Smooth muscle cell (in vitro differentiated cells): Measurements from ENCODE around the gene TULP4. TPM values are rescaled to one million over a fixed set of nuclear protein-coding genes. Genes with fewer than 3 reads are reported as not detected.

Source experiments
- DNase-seq: peaks from one replicate; lab custom pipeline; 2025; ENCODE audit not compliant: unreplicated experiment; lab: John Stamatoyannopoulos, UW
- H2AFZ ChIP-seq: fragments of 200-600 bp; sonication (generic); 2 replicates; pipeline ENCODE4 v1.6.0; 2016; ENCODE audit warnings: antibody characterized with exemption, low read depth, mild to moderate bottlenecking
- H3F3A ChIP-seq: fragments of 200-600 bp; sonication (generic); 2 replicates; pipeline ENCODE4 v1.6.0; 2017; ENCODE audit warnings: antibody characterized with exemption, low read depth
- H3K27ac ChIP-seq: fragments of 200-600 bp; sonication (generic); 2 replicates; pipeline ENCODE4 v1.5.1; 2016; ENCODE audit warnings: low read depth, mild to moderate bottlenecking
- H3K27me3 ChIP-seq: fragments of 200-600 bp; sonication (generic); 2 replicates; pipeline ENCODE4 v1.6.1; 2016; ENCODE audit warnings: low read depth, mild to moderate bottlenecking
- H3K36me3 ChIP-seq: fragments of 200-600 bp; sonication (generic); 2 replicates; pipeline ENCODE4 v1.5.1; 2016; ENCODE audit warnings: low read depth
- H3K4me1 ChIP-seq: fragments of 200-600 bp; sonication (generic); 2 replicates; pipeline ENCODE4 v1.5.1; 2016; ENCODE audit warnings: low read depth
- H3K4me2 ChIP-seq: fragments of 200-600 bp; sonication (generic); 2 replicates; pipeline ENCODE4 v1.6.0; 2016; ENCODE audit warnings: mild to moderate bottlenecking
- H3K4me3 ChIP-seq: fragments of 200-600 bp; sonication (generic); 2 replicates; pipeline ENCODE4 v1.5.1; 2016; ENCODE audit warnings: mild to moderate bottlenecking
- H3K79me2 ChIP-seq: fragments of 200-600 bp; sonication (generic); 2 replicates; pipeline ENCODE4 v1.6.0; 2016; ENCODE audit warnings: low read depth, mild to moderate bottlenecking
- H3K9ac ChIP-seq: fragments of 200-600 bp; sonication (generic); 2 replicates; pipeline ENCODE4 v1.6.0; 2016; ENCODE audit warnings: low read depth
- H3K9me3 ChIP-seq: fragments of 200-600 bp; sonication (generic); replicated peaks from 2 replicates; pipeline ENCODE4 v1.5.1; 2016; ENCODE audit warnings: low read depth
- H4K20me1 ChIP-seq: fragments of 200-600 bp; sonication (generic); 2 replicates; pipeline ENCODE4 v1.6.0; 2016; ENCODE audit warnings: low read depth
- WGBS: methylation state at CpG from one replicate; pipeline ENCODE4 v1.1.7; 2016; ENCODE audit warnings: low lambda C conversion rate; 5-methylcytosine and 5-hydroxymethylcytosine counted together
- polyA plus RNA-seq: library from polyadenylated mRNA; unstranded; fragments of >200 nt; fragmentation: Nextera tagmentation; extraction: Ambion mirVana; gene quantifications from 2 replicates; pipeline ENCODE4 v1.2.1, GENCODE V29; 2016
- total RNA-seq: library from RNA; depleted of rRNA; stranded (reverse); fragments of >200 nt; gene quantifications from 2 replicates; pipeline ENCODE4 v1.2.3, GENCODE V29; 2014
- TF ChIP-seq, protein P1 (sequence below): fragments of 200-600 bp; sonication (generic); IDR thresholded peaks from 2 replicates; pipeline ENCODE4 v1.5.1; 2017; ENCODE audit warnings: borderline replicate concordance, mild to moderate bottlenecking, antibody characterized with exemption; ENCODE audit not compliant: insufficient read depth, poor library complexity, severe bottlenecking

The TULP4 gene
- total and polyA plus RNA-seq, 2 experiments from 2014 or later: 16.1 to 85.0 TPM

DNA sequence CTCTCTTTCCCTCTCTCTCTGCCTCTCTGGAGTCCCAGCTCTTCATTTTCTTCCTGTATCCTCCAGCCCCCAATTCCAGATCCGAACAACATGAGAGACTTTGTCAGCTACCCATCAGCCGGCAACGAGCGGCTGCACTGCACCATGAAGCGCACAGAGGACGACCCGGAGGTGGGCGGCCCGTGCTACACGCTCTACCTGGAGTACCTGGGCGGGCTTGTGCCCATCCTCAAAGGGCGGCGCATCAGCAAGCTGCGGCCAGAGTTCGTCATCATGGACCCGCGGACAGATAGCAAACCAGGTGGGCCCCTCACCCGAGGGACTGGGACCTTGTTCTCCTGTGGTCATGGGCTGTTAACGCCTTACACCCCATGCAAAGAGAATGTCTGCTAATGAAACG, 168.7 kb downstream of the TULP4 start:
- peaks cover 9% of the 10 kb centered on the region for H3F3A ChIP-seq
- peak overlapping the region; percentile 84 for H3K27ac ChIP-seq
- H3K4me3 ChIP-seq: no peak overlapping the region
- H3K36me3 ChIP-seq: no peaks in the 10 kb centered on the region
- H3K27me3 ChIP-seq: no peaks in the 10 kb centered on the region
- 97% methylated on average over 20 of the region's 20 CpGs for WGBS
- H3K9me3 ChIP-seq: no peaks in the 10 kb centered on the region
- no peaks in the 10 kb centered on the region for H3K4me1 ChIP-seq
- H3K4me2 ChIP-seq: no peak overlapping the region
- no peaks in the 10 kb centered on the region for H4K20me1 ChIP-seq
- no peak overlapping the region for H2AFZ ChIP-seq
- no peak for DNase-seq
- no peak overlapping the region for H3K9ac ChIP-seq
- TF ChIP-seq, protein P1, sequence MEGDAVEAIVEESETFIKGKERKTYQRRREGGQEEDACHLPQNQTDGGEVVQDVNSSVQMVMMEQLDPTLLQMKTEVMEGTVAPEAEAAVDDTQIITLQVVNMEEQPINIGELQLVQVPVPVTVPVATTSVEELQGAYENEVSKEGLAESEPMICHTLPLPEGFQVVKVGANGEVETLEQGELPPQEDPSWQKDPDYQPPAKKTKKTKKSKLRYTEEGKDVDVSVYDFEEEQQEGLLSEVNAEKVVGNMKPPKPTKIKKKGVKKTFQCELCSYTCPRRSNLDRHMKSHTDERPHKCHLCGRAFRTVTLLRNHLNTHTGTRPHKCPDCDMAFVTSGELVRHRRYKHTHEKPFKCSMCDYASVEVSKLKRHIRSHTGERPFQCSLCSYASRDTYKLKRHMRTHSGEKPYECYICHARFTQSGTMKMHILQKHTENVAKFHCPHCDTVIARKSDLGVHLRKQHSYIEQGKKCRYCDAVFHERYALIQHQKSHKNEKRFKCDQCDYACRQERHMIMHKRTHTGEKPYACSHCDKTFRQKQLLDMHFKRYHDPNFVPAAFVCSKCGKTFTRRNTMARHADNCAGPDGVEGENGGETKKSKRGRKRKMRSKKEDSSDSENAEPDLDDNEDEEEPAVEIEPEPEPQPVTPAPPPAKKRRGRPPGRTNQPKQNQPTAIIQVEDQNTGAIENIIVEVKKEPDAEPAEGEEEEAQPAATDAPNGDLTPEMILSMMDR: no peak
- no peaks in the 10 kb centered on the region for H3K79me2 ChIP-seq

DNA sequence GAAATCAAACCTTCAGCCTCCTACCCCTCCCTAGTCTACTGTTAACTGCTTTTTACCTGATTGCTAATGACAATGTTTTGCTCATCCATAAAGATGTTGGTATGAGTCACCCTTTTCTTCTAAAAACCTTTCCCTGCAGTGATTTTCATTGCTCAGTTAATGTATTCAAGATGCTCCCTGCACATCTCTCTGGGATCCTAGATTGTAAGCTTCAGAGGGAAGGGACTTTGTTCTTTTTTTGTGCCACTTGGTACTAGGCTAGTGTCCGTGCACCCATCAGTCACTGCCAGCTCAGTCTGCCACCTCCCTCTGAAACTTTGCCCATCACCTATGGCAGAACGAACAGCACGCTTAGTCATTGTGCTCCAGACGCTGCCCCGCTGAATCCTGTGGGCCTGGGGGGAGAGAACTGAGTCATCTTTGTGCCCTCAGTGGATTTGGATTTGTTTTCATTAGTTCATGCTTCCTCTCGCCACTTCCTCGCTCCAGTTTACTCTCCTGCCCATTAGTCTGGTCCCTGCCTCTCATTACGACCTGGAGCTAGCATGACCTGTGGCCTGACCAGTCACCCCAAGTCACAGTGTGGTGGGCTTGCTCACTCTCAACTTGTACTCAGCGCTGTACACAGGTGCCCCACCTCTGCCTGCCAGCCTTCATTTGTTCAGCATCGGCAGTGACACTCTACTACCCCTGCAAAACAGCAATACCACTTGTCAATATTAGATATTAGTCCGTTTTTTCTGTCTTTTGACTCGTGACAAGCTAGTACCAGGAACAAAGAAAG, 169.6 kb downstream of the TULP4 start:
- H3F3A ChIP-seq: peaks cover 9% of the 10 kb centered on the region
- H3K9me3 ChIP-seq: no peaks in the 10 kb centered on the region
- H2AFZ ChIP-seq: no peak overlapping the region
- no peak for DNase-seq
- TF ChIP-seq, protein P1: no peak
- no peak overlapping the region for H3K4me3 ChIP-seq
- H3K9ac ChIP-seq: peak overlapping the region; percentile 47
- no peaks in the 10 kb centered on the region for H4K20me1 ChIP-seq
- no peaks in the 10 kb centered on the region for H3K27me3 ChIP-seq
- no peaks in the 10 kb centered on the region for H3K4me1 ChIP-seq
- no peaks in the 10 kb centered on the region for H3K79me2 ChIP-seq
- peak overlapping the region; percentile 47 for H3K4me2 ChIP-seq
- WGBS: 38% methylated on average over 12 of the region's 12 CpGs
- H3K27ac ChIP-seq: peak overlapping the region; percentile 84
- H3K36me3 ChIP-seq: no peaks in the 10 kb centered on the region

DNA sequence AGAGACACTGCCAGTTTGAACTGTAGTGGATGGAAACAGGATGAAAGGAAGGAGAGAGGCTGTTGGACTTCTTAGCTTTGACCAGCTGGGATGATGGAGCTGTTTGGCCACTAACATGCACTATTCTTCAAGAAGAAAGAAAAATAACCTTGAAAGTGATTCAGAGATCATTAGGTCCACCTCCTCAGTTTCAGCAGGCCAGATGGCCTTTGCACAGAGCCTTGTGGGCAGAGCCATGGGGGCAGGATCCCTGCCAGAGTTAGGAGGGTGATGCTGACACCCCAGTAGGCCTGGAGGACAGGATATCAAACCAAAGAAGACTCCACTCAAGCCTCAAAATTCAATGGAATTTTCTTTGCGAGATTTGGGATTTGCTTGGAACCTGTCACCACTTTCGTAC, 173.2 kb downstream of the TULP4 start:
- H3K36me3 ChIP-seq: no peaks in the 10 kb centered on the region
- no peak overlapping the region for H3K9ac ChIP-seq
- peak overlapping the region; percentile 17 for H3K27ac ChIP-seq
- no peaks in the 10 kb centered on the region for H3K79me2 ChIP-seq
- no peak overlapping the region for H3K4me3 ChIP-seq
- TF ChIP-seq, protein P1: no peak
- no peaks in the 10 kb centered on the region for H3K4me1 ChIP-seq
- H4K20me1 ChIP-seq: no peaks in the 10 kb centered on the region
- no peak for DNase-seq
- 86% methylated on average over 2 of the region's 2 CpGs for WGBS
- H3K27me3 ChIP-seq: no peaks in the 10 kb centered on the region
- no peaks in the 10 kb centered on the region for H3K9me3 ChIP-seq
- peaks cover 9% of the 10 kb centered on the region for H3F3A ChIP-seq
- no peak overlapping the region for H2AFZ ChIP-seq
- H3K4me2 ChIP-seq: no peak overlapping the region

DNA sequence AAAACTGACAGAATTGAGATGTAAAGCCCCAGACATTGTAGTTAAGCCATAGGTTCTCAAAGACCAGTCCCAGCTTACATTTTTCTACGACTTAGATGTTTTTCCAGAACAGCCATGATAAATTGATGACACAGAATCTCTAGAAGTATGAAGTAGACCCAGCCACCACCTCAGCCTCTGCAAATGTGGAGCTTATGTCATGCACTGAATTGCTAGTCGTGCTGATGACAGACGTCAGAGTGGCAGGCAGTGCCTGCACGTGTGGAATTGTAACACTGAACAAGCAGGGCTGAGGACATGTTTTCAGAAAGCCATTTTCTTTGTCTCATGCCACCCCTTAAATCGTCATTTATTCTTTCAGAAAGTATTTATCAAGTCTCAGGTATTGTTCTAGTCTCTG, 175.2 kb downstream of the TULP4 start:
- no peaks in the 10 kb centered on the region for H3K79me2 ChIP-seq
- peak overlapping the region; percentile 76 for H3K4me2 ChIP-seq
- no peaks in the 10 kb centered on the region for H3F3A ChIP-seq
- no peak for DNase-seq
- H2AFZ ChIP-seq: no peak overlapping the region
- H3K9me3 ChIP-seq: no peaks in the 10 kb centered on the region
- H3K27ac ChIP-seq: peak overlapping the region; percentile 99
- no peaks in the 10 kb centered on the region for H3K27me3 ChIP-seq
- H3K4me3 ChIP-seq: no peak overlapping the region
- peak overlapping the region; percentile 90 for H3K9ac ChIP-seq
- WGBS: 36% methylated on average over 5 of the region's 5 CpGs
- H4K20me1 ChIP-seq: no peaks in the 10 kb centered on the region
- H3K4me1 ChIP-seq: no peaks in the 10 kb centered on the region
- TF ChIP-seq, protein P1: no peak
- H3K36me3 ChIP-seq: no peaks in the 10 kb centered on the region
